Testis (tissue), 3 donors: Measurements from ENCODE around the gene DRGX. TPM values are rescaled to one million over a fixed set of nuclear protein-coding genes. Genes with fewer than 3 reads are reported as not detected.

Experiments used
- DNase-seq: peaks from one replicate; pipeline ENCODE4 v3.0.0-alpha.2; 2019
- H3K27ac ChIP-seq, 2 donors: fragments of 200-600 bp; sonication (generic); one replicate each; pipeline ENCODE4 v1.5.1; 2019
- H3K27me3 ChIP-seq: fragments of 200-600 bp; sonication (generic); one replicate; pipeline ENCODE4 v1.5.1; 2019
- H3K36me3 ChIP-seq: fragments of 200-600 bp; sonication (generic); one replicate; pipeline ENCODE4 v1.5.1; 2017; ENCODE audit warnings: low read depth; ENCODE audit errors: missing control alignments
- H3K4me1 ChIP-seq: fragments of 200-600 bp; sonication (generic); one replicate; pipeline ENCODE4 v1.5.1; 2019
- H3K4me3 ChIP-seq, 2 donors: fragments of 200-600 bp; sonication (generic); one replicate each; pipeline ENCODE4 v1.5.1; 2017 to 2019
- H3K9me3 ChIP-seq: fragments of 200-600 bp; sonication (generic); one replicate; pipeline ENCODE4 v1.5.1; 2017
- POLR2A ChIP-seq: fragments of 450-650 bp; IDR thresholded peaks from one replicate; pipeline ENCODE4 v1.6.1; 2017; ENCODE audit warnings: antibody characterized with exemption, mild to moderate bottlenecking, moderate library complexity
- WGBS, 2 donors: methylation state at CpG; one replicate each; pipeline ENCODE4 v1.1.5; 2018; 5-methylcytosine and 5-hydroxymethylcytosine counted together
- intact Hi-C: fragments of 100-400 bp; cut with DNase I; formaldehyde crosslinking; loops from one replicate; pipeline ENCODE4 v1.15.1; 2023; ENCODE audit warnings: low total_unique reads
- polyA plus RNA-seq: library from polyadenylated mRNA; stranded (reverse); fragments of 350-450 nt; fragmentation: Illumina TruSeq; extraction: RNeasy Lipid Tissue Mini Kit (QIAGEN cat#74804); gene quantifications from one replicate; pipeline ENCODE4 v1.2.3, GENCODE V29; 2014; ENCODE audit warnings: low read depth, low replicate concordance; ENCODE audit not compliant: insufficient read depth
- total RNA-seq, 2 donors: library from RNA; depleted of rRNA; stranded (reverse); fragments of >200 nt; gene quantifications; one replicate each; pipeline ENCODE4 v1.2.3, GENCODE V29; 2016
- TF ChIP-seq, protein P1 (sequence below), 3 experiments: fragments of 450-650 bp in 2 of 3; fragments of 200-600 bp in 1 of 3; sonication (generic) in 1 of 3; IDR thresholded peaks; one replicate each; pipeline ENCODE4 v1.5.1; 2016 to 2019; ENCODE audit warnings: antibody characterized with exemption in 3 of 3, mild to moderate bottlenecking in 2 of 3, moderate library complexity in 1 of 3

The DRGX gene
- total and polyA plus RNA-seq, 3 donors from 2014 or later = 0.33 TPM; not detected in 2

DNA sequence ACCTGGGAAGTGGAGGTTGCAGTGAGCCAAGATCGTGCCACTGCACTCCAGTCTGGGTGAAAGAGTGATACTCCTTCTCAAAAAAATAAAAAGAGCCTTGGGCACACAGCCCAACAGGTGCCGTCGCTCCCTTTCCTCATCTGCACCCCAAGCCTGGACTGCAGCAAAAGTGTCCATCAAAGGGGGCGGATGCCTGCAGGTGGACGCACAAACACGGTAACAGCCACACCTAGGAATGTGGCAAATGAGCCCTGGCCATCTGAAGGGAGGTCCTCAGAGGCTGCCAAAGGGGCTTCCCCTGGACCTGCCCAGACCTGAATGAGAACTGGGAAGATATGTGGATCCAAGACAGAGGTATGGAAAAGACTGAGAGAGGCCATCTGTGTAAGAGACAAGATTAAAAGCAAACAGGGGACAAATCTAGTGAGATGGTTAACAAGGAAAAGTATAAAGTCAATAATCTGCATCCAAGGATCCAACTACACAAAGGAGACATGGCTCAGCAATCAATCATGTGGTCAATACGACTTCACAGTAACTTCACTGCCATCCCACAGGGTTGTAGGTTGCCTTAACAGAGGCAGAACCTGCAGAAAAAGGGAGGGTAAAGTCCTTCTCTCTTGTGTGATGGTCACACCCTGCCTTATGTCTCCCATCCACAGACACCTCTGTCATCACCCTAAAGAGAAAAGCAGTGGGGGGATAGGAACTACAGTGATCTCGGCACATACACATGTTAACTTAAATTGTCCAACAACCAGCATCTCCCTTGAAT, 25.4 kb downstream of the DRGX start:
- no peak for TF ChIP-seq POLR2A
- TF ChIP-seq, protein P1, sequence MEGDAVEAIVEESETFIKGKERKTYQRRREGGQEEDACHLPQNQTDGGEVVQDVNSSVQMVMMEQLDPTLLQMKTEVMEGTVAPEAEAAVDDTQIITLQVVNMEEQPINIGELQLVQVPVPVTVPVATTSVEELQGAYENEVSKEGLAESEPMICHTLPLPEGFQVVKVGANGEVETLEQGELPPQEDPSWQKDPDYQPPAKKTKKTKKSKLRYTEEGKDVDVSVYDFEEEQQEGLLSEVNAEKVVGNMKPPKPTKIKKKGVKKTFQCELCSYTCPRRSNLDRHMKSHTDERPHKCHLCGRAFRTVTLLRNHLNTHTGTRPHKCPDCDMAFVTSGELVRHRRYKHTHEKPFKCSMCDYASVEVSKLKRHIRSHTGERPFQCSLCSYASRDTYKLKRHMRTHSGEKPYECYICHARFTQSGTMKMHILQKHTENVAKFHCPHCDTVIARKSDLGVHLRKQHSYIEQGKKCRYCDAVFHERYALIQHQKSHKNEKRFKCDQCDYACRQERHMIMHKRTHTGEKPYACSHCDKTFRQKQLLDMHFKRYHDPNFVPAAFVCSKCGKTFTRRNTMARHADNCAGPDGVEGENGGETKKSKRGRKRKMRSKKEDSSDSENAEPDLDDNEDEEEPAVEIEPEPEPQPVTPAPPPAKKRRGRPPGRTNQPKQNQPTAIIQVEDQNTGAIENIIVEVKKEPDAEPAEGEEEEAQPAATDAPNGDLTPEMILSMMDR (IDR thresholded peaks at IDR 0.05) = no peak
- WGBS, 2 donors = 82 to 84% methylated on average over 8 of the region's 8 CpGs
- intact Hi-C loops = no loop called here
- Histone ChIP-seq H3K4me1 (no peaks in the 10 kb centered on the region), H3K36me3 (no peaks in the 10 kb centered on the region), H3K27ac (no peak overlapping the region), H3K27me3 (no peaks in the 10 kb centered on the region), H3K9me3 (no peaks in the 10 kb centered on the region), H3K4me3 (no peak overlapping the region)
- DNase-seq = no peak

DNA sequence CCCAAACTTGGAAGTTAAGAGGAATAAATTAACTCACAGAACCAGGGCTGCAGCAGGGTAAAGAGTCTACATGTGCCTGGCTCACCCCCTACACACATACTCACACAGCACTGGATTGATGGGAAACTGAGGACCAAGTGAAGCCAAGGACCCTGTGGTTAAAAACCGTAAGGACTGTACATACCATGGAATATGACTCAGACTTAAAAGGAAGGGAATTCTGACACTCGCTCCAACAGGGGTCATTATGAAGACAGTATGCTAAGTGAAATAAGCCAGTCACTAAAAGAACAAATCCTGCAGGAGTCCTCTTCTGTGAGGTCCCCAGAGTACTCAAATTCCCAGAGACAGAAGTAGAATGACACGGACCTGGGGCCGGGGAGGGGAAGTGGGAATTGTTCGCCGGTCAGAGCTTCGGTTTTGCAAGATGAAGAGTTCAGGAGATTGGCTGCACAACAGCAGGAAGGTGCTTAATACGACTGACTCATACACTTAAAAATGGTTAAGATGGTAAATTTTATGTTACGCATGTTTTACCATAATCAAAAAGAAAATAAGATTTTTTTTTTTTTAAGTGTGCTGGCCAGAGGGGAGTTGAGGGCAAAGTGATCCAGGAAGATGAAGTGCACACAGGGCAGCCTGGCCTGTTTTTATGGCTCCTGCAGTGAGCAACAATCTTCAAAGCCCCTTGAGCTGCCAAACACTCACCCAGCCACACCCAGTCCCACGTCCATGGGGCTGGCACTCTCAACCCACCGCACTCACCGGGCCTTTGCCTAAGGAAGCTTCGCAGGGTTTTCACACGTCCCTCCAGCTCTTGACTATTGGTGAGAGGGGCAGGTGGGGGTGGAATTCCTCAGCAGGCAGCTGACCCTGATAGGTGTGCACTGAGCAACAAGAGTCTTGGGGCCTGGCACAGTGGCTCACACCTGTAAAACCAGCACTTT, 26.4 kb downstream of the DRGX start:
- intact Hi-C loops = no loop called here
- WGBS, 2 donors = 75 to 77% methylated on average over 14 of the region's 14 CpGs
- TF ChIP-seq POLR2A = no peak
- TF ChIP-seq, protein P1 (IDR thresholded peaks at IDR 0.05) = no peak
- no peaks in the 10 kb centered on the region for H3K36me3 ChIP-seq
- no peak overlapping the region for H3K4me3 ChIP-seq
- H3K4me1 ChIP-seq = no peaks in the 10 kb centered on the region
- H3K27me3 ChIP-seq = no peaks in the 10 kb centered on the region
- no peak for DNase-seq
- no peak overlapping the region for H3K27ac ChIP-seq
- no peaks in the 10 kb centered on the region for H3K9me3 ChIP-seq

DNA sequence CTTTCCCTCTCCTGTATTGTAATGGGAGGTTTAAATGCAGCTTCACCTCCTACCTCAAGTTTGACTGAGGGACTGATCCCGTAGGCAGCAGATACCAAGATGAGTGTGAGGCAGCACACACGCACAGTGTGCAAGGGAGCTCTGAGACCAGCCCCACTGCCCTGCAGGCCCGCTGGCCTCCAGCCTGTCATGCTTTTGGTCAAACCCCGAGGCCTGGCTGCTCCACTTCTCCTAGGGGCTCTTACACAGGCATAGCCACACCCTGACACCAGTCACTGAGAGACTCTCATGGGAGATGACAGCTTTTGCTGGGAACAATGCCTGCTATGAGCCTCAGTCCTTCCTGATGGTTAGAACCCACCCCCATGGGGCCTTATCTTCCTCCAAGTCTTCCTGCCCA, 27.6 kb downstream of the DRGX start:
- Histone ChIP-seq H3K9me3 (no peaks in the 10 kb centered on the region), H3K27ac (no peak overlapping the region), H3K36me3 (no peaks in the 10 kb centered on the region), H3K4me1 (no peaks in the 10 kb centered on the region), H3K27me3 (no peaks in the 10 kb centered on the region), H3K4me3 (no peak overlapping the region)
- 90 to 95% methylated on average over 3 to 4 of the region's 4 CpGs for WGBS, 2 donors
- intact Hi-C loops = no loop called here
- TF ChIP-seq POLR2A = no peak
- TF ChIP-seq, protein P1 (IDR thresholded peaks at IDR 0.05) = no peak
- DNase-seq = no peak

DNA sequence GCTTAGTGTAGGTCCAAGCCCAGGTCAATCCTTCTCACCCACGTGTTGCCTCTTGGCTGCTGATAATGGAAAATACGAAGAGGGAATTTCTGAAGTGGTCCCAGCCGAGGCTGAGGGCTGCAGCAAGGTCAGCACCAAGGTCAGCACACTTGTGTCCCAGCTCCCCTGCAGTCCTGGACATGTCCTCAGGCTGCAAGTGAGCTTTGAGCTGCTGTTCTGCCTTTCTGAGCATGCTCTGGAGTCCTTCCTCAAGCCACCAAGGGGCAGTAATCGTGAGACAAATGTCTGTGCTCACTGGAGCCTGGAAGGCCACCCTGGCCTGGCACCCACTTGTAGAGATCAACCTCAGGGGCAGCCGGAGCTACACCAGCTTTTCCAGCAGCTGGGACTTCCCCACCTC, 28.3 kb downstream of the DRGX start:
- Histone ChIP-seq H3K27ac (no peak overlapping the region), H3K4me1 (no peaks in the 10 kb centered on the region), H3K36me3 (no peaks in the 10 kb centered on the region), H3K4me3 (no peak overlapping the region), H3K27me3 (no peaks in the 10 kb centered on the region), H3K9me3 (no peaks in the 10 kb centered on the region)
- WGBS, 2 donors = 51 to 69% methylated on average over 2 to 5 of the region's 5 CpGs
- no peak for DNase-seq
- intact Hi-C loops = no loop called here
- TF ChIP-seq, protein P1 (IDR thresholded peaks at IDR 0.05) = no peak
- no peak for TF ChIP-seq POLR2A
